AG04450 (cell line): Measurements from ENCODE around the gene ASPSCR1. TPM values are rescaled to one million over a fixed set of nuclear protein-coding genes. Genes with fewer than 3 reads are reported as not detected.

Source experiments
- CTCF ChIA-PET: fragments of 300-600, 350-600 bp; formaldehyde crosslinking; extraction: SDS; loops from one replicate; lab custom pipeline; 2022; ENCODE audit warnings: antibody characterized with exemption, inconsistent platforms; lab: Charles Lee
- POLR2A ChIA-PET: fragments of 350-600 bp; formaldehyde crosslinking; extraction: SDS; loops from one replicate; lab custom pipeline; 2021; ENCODE audit warnings: antibody characterized with exemption, inconsistent platforms; lab: Yijun Ruan, JAX
- DNase-seq: peaks from one replicate; pipeline ENCODE4 v3.0.0-alpha.2; 2011; ENCODE audit warnings: low read depth, low spot score
- H3K27ac ChIP-seq: one replicate; pipeline ENCODE4 v1.5.1; 2012; ENCODE audit warnings: low read depth, low read length, control low read depth
- H3K27me3 ChIP-seq: one replicate; pipeline ENCODE4 v1.6.0; 2012; ENCODE audit warnings: low read length; ENCODE audit not compliant: control insufficient read depth, insufficient read depth
- H3K4me3 ChIP-seq: 2 replicates; pipeline ENCODE4 v1.5.1; 2011; ENCODE audit warnings: mild to moderate bottlenecking, low read depth, low read length, control low read depth
- H3K9me3 ChIP-seq: 2 replicates; pipeline ENCODE4 v1.5.1; 2012; ENCODE audit warnings: low read length; ENCODE audit not compliant: control insufficient read depth, insufficient read depth
- polyA plus RNA-seq: library from polyadenylated mRNA; depleted of rRNA; stranded (reverse); fragments of >200 nt; gene quantifications from 2 replicates; pipeline ENCODE4 v1.2.3, GENCODE V29; 2011
- TF ChIP-seq, protein P1 (sequence below): IDR thresholded peaks from 2 replicates; pipeline ENCODE4 v1.5.1; 2011; ENCODE audit warnings: low read depth, low read length, control low read depth, inconsistent platforms

ASPSCR1 gene
- polyA plus RNA-seq, 1 experiment: 7.1 TPM

DNA sequence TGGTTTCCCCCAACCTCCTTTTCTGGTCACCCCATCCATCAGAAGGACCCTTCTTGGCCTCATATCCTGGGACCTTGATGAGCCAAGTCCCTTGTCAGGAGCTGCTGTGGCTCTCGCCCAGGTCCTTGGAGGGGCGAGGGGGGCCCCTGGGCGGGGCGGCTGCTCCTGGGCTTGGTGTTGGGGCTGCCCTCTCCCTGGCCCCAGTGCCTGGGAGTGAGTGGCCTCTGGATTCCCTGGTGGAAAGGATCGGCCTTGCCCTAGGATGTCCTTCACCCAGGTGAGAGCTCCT, 10.2 kb upstream of the ASPSCR1 start:
- ChIA-PET POLR2A (interaction anchor here (0.9 kb wide), 1 partner anchor 55 kb away, joined by 3 read pairs; the partner anchor contains the start of gene CENPX), CTCF (no interaction called here)
- no peak overlapping the region for H3K4me3 ChIP-seq
- H3K27ac ChIP-seq: no peak overlapping the region
- DNase-seq: no peak
- peaks cover 23% of the 10 kb centered on the region for H3K27me3 ChIP-seq
- TF ChIP-seq, protein P1, sequence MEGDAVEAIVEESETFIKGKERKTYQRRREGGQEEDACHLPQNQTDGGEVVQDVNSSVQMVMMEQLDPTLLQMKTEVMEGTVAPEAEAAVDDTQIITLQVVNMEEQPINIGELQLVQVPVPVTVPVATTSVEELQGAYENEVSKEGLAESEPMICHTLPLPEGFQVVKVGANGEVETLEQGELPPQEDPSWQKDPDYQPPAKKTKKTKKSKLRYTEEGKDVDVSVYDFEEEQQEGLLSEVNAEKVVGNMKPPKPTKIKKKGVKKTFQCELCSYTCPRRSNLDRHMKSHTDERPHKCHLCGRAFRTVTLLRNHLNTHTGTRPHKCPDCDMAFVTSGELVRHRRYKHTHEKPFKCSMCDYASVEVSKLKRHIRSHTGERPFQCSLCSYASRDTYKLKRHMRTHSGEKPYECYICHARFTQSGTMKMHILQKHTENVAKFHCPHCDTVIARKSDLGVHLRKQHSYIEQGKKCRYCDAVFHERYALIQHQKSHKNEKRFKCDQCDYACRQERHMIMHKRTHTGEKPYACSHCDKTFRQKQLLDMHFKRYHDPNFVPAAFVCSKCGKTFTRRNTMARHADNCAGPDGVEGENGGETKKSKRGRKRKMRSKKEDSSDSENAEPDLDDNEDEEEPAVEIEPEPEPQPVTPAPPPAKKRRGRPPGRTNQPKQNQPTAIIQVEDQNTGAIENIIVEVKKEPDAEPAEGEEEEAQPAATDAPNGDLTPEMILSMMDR: no peak
- no peaks in the 10 kb centered on the region; the same call in 1 of the 2 replicates for H3K9me3 ChIP-seq

- POLR2A ChIA-PET: interaction anchor here (0.9 kb wide), 1 partner anchor 55 kb away, joined by 3 read pairs; the partner anchor contains the start of gene CENPX
- Histone ChIP-seq H3K27ac (no peak overlapping the region), H3K4me3 (peak overlapping the region; percentile 20; the same call in 1 of the 2 replicates), H3K9me3 (no peaks in the 10 kb centered on the region; the same call in 1 of the 2 replicates), H3K27me3 (peaks cover 17% of the 10 kb centered on the region)
- TF ChIP-seq, protein P1: no peak
- CTCF ChIA-PET: no interaction called here
- DNase-seq: no peak
Measured at GRCh38 chr17:81967533-81968395, 9.7 kb upstream of the ASPSCR1 start.

DNA sequence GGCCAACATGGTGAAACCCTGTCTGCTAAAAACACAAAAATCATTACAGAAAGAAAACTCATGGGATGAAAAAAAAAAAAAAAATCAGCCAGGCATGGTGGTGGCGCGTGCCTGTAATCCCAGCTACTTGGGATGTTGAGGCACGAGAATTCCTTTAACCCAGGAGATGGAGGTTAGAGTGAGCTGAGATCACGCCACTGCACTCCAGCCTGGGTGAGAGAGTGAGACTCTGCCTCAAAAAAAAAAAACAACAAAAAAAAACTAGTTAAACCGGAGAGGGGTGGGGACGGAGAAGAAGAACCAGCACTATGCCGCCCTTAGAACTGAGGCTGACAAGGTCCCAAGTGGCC, 9.1 kb upstream of the ASPSCR1 start:
- POLR2A ChIA-PET: no interaction called here
- no peak overlapping the region for H3K4me3 ChIP-seq

GRCh38 chr17:81968850-81969812, 8.3 kb upstream of the ASPSCR1 start:
- ChIA-PET POLR2A (no interaction called here), CTCF (interaction anchor here (1.0 kb wide), 1 partner anchor 51 kb away, joined by 3 read pairs; no protein-coding TSS in a partner anchor)
- Histone ChIP-seq H3K9me3 (peaks cover 9% of the 10 kb centered on the region), H3K27me3 (peaks cover 4% of the 10 kb centered on the region), H3K4me3 (no peak overlapping the region), H3K27ac (no peak overlapping the region)
- no peak for DNase-seq
- TF ChIP-seq, protein P1: no peak

More for the DNA sequence above, 9.1 kb upstream of the ASPSCR1 start:
- TF ChIP-seq, protein P1: no peak
- Histone ChIP-seq H3K27me3 (peaks cover 11% of the 10 kb centered on the region), H3K9me3 (peaks cover 3% of the 10 kb centered on the region), H3K27ac (no peak overlapping the region)
- no peak for DNase-seq
- CTCF ChIA-PET: no interaction called here
